Colon (tissue), 2 donors: ENCODE measurements around the gene C11orf52.

ENCODE experiments used
- FAIRE-seq: peaks from 2 replicates; lab custom pipeline; 2012; peaks lifted over from hg19 to GRCh38; lab: Jason Lieb, UNC
- donor health status: control.
- donor health status: control.

Gene C11orf52

GRCh38 chr11:111939836-111940604 is 21.3 kb downstream of the C11orf52 start:
- FAIRE-seq = no peak

GRCh38 chr11:111941963-111942362 is 23.2 kb downstream of the C11orf52 start:
- FAIRE-seq = no peak

GRCh38 chr11:111942829-111943228 is 24.1 kb downstream of the C11orf52 start:
- FAIRE-seq = no peak

GRCh38 chr11:111944139-111944538 is 25.4 kb downstream of the C11orf52 start:
- no peak for FAIRE-seq

- no peak for FAIRE-seq
Observed at GRCh38 chr11:111944651-111945051, 25.9 kb downstream of the C11orf52 start.

- no peak for FAIRE-seq
Observed at GRCh38 chr11:111945198-111945597, 26.5 kb downstream of the C11orf52 start.

- no peak for FAIRE-seq
Observed at GRCh38 chr11:111946499-111946898, 27.8 kb downstream of the C11orf52 start.

GRCh38 chr11:111947143-111947542 is 28.4 kb downstream of the C11orf52 start:
- FAIRE-seq = no peak

- FAIRE-seq = no peak
Observed at GRCh38 chr11:111949519-111950426, 31.1 kb downstream of the C11orf52 start.

GRCh38 chr11:111951565-111951964 is 32.9 kb downstream of the C11orf52 start:
- FAIRE-seq = no peak

GRCh38 chr11:111954154-111954553 is 35.4 kb downstream of the C11orf52 start:
- FAIRE-seq = no peak

- FAIRE-seq = no peak
Observed at GRCh38 chr11:111957663-111958444, 39.1 kb downstream of the C11orf52 start.

- FAIRE-seq = no peak
Observed at GRCh38 chr11:111960916-111961315, 42.2 kb downstream of the C11orf52 start.

- FAIRE-seq = no peak
Observed at GRCh38 chr11:111961389-111962300, 42.9 kb downstream of the C11orf52 start.

- no peak for FAIRE-seq
Observed at GRCh38 chr11:111963931-111964340, 45.2 kb downstream of the C11orf52 start.

- FAIRE-seq = no peak
Observed at GRCh38 chr11:111966678-111967077, 48.0 kb downstream of the C11orf52 start.

GRCh38 chr11:111967649-111968048 is 48.9 kb downstream of the C11orf52 start:
- no peak for FAIRE-seq

- no peak for FAIRE-seq
Observed at GRCh38 chr11:111969344-111969743, 50.6 kb downstream of the C11orf52 start.

GRCh38 chr11:111974446-111974845 is 55.7 kb downstream of the C11orf52 start:
- FAIRE-seq = no peak

GRCh38 chr11:111975076-111975806 is 56.5 kb downstream of the C11orf52 start:
- FAIRE-seq = no peak
